ENCODE data around the gene OR52H1.

Gene OR52H1

DNA sequence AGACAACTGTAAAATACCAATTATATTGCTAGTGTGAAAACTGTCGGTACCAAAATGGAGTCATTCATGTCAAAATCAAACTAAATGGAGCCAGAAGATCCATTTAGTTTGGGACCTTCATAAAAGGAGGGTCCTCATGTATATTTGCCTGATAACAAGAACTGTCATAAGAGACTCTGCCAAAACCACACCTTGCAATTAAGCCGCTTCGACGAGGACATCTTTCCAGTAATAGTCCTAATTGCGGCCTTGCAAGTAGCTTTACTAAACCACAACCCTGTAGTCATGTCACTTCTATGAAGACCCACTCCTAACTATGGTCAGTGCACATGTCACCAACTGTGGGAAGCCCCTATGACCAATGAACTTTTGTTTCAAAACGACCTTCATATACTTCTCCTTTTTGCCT lies 47.9 kb downstream of the OR52H1 start:
- Histone ChIP-seq H3K4me3 (ENCODE audit: low read length) (no peak overlapping the region), H3K4me1 (ENCODE audit: control insufficient read depth, insufficient read depth, low read length) (no peaks in the 10 kb centered on the region), H3K36me3 (ENCODE audit: control insufficient read depth, insufficient read depth, low read length) (no peaks in the 10 kb centered on the region), H3K27me3 (ENCODE audit: control insufficient read depth, insufficient read depth, low read length) (no peaks in the 10 kb centered on the region), H3K27ac (ENCODE audit: low read depth, low read length) (no peak overlapping the region), H3K9ac (ENCODE audit: low read length) (no peak overlapping the region)

GRCh38 chr11:5499671-5500070 lies 48.7 kb downstream of the OR52H1 start:
- Histone ChIP-seq H3K27me3 (ENCODE audit: control insufficient read depth, insufficient read depth, low read length) (no peaks in the 10 kb centered on the region), H3K9ac (ENCODE audit: low read length) (no peak overlapping the region), H3K36me3 (ENCODE audit: control insufficient read depth, insufficient read depth, low read length) (no peaks in the 10 kb centered on the region), H3K4me3 (ENCODE audit: low read length) (no peak overlapping the region), H3K27ac (ENCODE audit: low read depth, low read length) (no peak overlapping the region), H3K4me1 (ENCODE audit: control insufficient read depth, insufficient read depth, low read length) (no peaks in the 10 kb centered on the region)

Measured in rectal smooth muscle tissue (tissue), 1 donor.